NCI-H2107 treated with DMSO at 0.1 percent for 48 hours (cell line): ENCODE results near the gene SPO11.
A peak's percentile ranks its signal among the peaks of the same experiment; 100 is the strongest.

Experiments used
- DNase-seq: peaks from one replicate; lab custom pipeline; 2025; ENCODE audit not compliant: unreplicated experiment; lab: John Stamatoyannopoulos, UW

Gene SPO11

DNA sequence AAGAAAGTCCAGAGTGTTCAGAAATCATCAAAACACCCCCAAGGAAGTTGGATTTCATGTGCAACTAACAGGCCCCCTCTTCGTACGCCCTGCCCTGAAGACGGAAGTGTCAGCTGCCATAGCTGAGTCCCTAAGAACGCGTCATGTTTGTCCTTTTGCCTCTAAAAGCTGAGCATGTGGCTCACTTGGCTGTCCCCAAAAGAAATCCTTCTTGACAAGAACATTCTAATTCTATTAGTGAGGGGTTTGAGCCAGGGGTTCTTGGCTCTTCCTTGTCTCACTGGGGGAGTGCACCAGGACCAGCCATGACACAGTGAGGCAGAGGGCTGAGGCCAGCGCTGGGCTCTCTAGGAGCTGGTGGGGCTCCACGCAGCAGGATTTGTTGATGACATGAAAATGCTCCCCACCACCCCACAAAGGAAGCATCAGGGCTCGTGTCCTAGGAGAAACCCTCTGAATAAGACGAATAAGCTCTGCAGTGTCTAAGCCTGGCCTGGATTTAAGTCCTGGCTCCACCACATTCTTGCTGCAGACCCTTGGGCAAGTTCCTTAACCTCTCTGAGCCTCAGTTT lies 20.0 kb upstream of the SPO11 start:
- DNase-seq: no peak

DNA sequence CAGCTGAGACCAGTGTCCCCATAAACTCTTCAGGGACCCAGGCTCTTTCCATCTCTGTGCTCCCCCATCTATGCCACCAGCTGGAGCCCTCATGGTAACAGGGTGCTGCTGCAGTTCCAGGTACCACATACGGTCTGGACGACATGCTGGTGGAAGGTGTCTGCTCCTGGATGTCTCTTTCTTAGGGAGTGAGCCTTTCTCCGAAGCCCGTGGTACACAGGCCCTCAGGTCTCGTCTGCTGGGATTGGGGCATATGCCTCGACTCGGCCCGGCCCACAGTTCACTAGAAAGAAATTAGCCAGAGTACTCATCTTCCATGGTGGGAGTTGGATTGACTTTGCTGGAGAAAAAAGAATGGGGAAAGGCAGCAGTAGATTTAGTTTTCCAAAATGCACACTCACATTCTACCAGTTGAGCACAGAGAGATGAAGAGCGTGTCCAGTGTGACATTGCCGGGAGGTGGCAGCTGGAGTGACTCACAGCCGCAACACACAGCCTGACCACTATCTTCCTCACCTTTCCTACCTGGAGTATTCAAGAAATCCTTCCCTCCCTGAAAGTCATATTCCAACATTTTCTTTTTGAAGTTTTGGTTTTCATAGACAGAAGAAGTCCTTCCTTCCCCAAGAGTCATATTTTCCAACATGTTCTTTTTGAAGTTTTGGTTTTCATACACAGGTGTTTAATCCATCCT lies 18.6 kb upstream of the SPO11 start:
- no peak for DNase-seq

GRCh38 chr20:57312138-57312537 lies 17.5 kb upstream of the SPO11 start:
- no peak for DNase-seq

DNA sequence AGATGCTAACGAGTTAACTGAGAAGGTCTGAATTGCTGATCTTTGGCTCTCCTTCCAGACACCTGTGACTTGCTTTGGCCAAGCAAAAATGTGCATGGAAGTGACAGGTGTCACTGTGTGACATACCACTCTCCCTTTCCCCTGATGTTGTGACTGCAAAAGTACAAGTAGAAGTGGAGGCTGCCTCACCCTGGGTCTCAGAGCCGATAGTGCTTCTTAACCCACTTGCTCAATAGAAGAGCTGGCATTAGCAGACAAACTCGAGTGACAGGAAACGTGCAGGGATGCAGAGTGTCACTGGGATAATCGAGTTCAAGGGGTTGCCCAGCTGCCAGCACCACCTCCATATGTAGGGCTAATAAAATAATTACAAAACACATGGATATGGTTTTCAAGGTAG lies 16.4 kb upstream of the SPO11 start:
- no peak for DNase-seq

- no peak for DNase-seq
Observed at GRCh38 chr20:57313951-57314350, 15.7 kb upstream of the SPO11 start.

GRCh38 chr20:57315083-57315975 lies 14.3 kb upstream of the SPO11 start:
- DNase-seq: no peak

- no peak for DNase-seq
Observed at GRCh38 chr20:57315976-57316480, 13.6 kb upstream of the SPO11 start.

- DNase-seq: no peak
Observed at GRCh38 chr20:57316795-57317201, 12.8 kb upstream of the SPO11 start.

DNA sequence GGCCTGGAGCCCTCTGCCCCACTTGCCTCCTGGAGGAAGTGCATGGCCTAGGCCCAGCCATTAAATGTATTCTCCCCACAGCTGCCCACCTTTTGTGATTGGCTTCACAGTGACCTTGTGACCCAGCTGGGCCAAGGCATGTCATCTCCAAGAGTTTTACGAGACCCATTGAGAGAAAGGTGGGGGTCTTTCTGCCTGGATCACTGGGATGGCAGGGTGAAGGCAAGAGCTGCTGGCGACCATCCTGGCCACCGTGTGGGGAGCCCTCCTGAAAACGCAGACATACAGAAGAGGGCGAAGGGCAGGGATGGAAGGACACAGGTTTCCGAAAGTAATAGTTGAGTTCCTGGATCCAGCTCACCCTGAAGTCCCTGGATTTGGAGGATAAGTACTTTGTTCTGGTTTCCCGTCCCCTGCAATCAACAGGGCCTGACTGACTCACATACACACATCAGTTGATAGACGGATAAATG lies 12.3 kb upstream of the SPO11 start:
- no peak for DNase-seq

DNA sequence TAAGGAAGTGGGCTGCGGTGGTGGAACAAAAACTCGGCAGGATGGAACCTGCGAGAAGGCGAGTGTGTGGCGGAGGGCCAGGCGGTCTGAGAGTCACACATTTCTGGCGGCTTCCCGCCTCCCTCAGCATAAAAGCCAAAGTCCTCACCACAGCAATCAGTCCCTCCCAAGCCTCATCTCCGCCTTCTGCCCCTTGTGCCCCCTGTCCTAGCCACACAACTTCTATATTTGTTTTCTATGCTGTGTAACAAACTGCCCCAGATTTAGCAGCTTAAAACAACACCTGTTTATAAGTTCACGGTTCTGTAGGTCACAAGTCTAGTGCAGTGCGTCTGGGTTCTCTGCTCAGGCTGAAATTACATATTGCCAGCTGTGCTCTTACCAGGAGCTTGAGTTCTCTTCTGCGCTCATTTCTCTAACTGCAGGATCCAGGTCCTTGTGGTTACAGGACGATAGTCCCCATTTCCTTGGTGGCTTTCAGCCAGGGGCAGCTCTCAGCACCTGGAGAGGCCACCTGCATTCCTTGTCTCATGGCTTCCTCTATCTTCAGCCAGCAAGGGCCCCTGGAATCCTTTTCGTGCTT lies 11.7 kb upstream of the SPO11 start:
- no peak for DNase-seq

DNA sequence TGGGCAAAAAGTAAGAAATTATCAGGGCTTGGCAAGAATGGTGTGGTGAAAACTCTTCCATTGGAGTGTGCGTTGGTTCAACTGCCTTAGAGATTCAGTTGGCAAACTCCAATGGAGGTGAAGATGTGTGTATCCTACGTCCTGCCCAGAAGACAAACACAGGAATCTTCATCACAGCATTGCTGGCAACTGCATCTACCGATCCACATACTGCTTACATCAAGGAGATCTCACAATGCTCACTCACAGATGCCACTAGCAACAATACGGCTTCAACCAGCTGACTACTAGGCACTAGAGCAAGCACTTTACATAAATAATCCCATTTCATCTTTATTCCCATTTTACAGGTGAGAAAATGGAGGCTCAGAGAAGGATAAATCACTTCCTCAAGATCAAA lies 10.0 kb upstream of the SPO11 start:
- no peak for DNase-seq

DNA sequence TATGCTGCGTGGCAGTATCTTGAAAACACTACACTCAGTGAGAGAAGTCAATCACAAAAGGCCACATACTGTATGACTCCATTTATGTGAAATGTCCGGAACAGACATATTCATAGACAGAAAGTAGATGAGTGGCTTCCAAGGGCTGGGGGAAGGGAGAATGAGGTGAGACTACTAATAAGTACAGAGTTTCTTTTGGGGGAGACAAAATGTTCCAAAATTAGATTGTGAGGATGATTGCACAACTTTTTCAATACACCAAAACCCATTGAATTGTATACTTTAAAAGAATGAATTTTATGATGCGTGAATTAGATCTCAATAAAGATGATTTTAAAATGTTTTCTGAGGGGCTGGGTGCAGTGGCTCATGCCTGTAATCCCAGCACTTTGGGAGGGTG lies 9.2 kb upstream of the SPO11 start:
- DNase-seq: no peak

DNA sequence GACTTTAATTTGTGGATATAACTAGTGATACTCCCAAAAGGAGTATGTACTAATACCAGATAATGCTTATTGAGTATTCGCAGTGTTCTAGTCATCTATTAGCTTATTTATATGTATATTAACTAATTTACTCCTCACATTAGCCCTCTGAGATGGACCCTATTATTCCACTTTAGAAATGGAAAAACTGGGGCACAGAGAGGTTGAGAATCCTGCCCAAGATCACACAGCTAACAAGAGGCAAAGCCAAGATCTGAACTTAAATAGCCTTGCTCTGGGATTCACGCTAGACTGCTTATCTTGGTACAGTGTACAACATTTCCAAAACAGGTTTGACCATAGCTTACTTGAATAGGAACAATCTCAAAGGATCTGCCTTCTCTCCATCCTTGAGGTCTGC lies 8.5 kb upstream of the SPO11 start:
- DNase-seq: no peak

DNA sequence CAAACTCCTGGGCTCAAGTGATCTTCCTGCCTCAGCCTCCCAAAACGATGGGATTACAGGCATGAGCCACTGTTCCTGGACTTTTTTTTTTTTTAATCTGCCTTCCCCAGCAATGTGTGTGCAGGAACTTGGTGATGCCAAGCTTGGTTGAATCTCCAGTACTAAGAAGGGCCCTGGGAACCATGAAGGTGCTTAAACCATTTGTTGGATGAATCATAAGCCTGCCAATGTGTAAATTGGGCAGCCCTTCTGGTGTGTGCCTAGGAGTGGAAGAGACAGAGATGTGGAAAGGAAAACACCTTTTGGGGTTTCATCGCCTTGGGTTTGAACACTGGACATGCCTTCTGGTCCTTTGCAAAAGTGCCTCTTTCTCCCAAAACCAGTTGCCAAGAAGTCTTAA lies 7.1 kb upstream of the SPO11 start:
- DNase-seq: no peak

GRCh38 chr20:57323034-57323433 lies 6.6 kb upstream of the SPO11 start:
- no peak for DNase-seq

DNA sequence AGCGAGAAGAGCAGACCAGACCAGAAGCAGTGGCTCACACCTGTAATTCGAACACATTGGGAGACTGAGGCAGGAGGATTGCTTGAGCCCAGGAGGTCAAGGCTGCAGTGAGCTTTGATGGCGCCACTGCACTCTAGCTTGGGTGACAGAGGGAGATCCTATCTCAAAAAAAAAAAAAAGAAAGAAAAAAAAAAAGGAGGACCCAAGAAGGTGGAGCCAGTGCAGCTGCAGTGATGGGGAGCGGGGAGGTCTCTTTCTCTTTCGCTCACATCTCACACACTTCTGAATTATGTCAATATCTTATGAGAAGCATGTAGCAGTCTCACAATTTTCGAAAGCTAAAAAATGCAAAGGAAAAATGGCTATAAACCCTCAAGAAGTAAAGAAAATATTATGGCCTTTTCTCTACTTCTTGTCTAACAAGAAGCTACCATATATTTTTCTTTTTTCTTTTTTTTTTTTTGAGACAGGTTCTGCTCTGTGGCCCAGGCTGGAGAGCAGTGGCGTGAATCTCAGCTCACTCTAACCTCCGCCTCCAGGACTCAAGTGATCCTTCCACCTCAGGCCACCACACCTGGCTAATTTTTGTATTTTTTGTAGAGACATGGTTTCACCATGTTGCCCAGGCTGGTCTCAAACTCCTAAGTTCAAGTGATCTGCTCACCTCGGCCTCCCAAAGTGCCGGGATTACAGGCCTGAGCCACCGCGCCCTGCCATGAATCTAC lies 3.8 kb upstream of the SPO11 start:
- DNase-seq: no peak

DNA sequence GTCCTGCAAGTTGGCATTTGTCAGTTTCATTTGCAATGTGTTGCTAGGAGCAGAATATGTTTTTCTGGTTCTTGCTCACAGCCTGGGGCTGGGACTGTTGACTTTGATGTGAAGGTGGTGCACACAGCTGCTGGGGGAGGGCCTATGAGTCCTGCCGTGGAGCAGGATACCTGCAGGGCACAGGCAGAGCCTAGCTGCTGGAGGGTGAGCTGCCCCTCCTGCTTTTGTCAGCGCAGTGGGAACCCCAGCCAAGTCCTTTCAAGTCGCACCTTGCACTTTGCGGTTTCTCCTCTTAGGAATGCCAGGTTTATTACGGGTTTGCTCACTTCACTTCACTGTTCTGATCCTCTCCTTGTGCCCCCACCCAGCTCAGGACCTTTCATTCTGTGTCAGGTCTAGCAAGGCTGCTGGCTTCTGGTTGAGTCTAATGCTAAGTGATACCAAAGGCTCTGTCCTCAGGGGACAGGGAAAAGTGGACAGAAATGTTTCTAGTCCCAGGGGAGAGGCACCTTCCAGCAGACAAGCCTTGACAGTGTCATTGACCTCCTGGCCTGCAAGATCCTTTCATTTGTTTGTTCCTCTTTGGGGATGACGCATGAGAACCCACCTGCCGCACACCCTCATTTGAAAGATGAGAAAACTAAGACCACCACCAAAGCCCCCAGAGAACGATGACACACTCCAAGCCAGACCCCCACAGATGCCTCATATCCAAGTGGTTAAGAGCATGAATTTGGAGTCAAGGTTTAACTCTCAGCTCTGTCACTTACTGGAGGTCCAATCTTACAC lies 2.7 kb upstream of the SPO11 start:
- peak; percentile 11 for DNase-seq

- no peak for DNase-seq
Observed at GRCh38 chr20:57327820-57328219, 1.8 kb upstream of the SPO11 start.

- no peak for DNase-seq
Observed at GRCh38 chr20:57330998-57331397, 1.4 kb downstream of the SPO11 start.
